Activated CD4-positive, alpha-beta memory T cell treated with anti-CD3 and anti-CD28 coated beads for 36 hours (primary cell): ENCODE measurements around the gene PRSS22. TPM values are rescaled to one million over a fixed set of nuclear protein-coding genes. Genes with fewer than 3 reads are reported as not detected.
A peak's percentile ranks its signal among the peaks of the same experiment; 100 is the strongest.

Source experiments
- CTCF ChIA-PET: fragments of 350-600 bp; sonication (Branson Sonifier 250); formaldehyde crosslinking; loops from one replicate; lab custom pipeline; 2021; ENCODE audit warnings: antibody characterized with exemption, inconsistent platforms; lab: Charles Lee
- POLR2A ChIA-PET: fragments of 350-600 bp; sonication (Branson Sonifier 250); formaldehyde crosslinking; loops from one replicate; lab custom pipeline; 2021; ENCODE audit warnings: antibody characterized with exemption; lab: Charles Lee
- DNase-seq: peaks from one replicate; pipeline ENCODE4 v3.0.0-alpha.2; 2020
- H3K27ac Mint-ChIP-seq: one replicate; pipeline ENCODE4 v1.8.0; 2021; ENCODE audit warnings: mixed read lengths
- H3K27me3 Mint-ChIP-seq: one replicate; pipeline ENCODE4 v1.8.0; 2021; ENCODE audit warnings: mixed read lengths
- H3K36me3 Mint-ChIP-seq: one replicate; pipeline ENCODE4 v1.8.0; 2021; ENCODE audit warnings: mixed read lengths
- H3K4me1 Mint-ChIP-seq: one replicate; pipeline ENCODE4 v1.8.0; 2021; ENCODE audit warnings: low read depth, mixed read lengths
- H3K4me3 Mint-ChIP-seq: one replicate; pipeline ENCODE4 v1.8.0; 2021; ENCODE audit warnings: mild to moderate bottlenecking, mixed read lengths
- H3K9me3 Mint-ChIP-seq: one replicate; pipeline ENCODE4 v1.8.0; 2021; ENCODE audit warnings: mixed read lengths
- intact Hi-C: fragments of 100-400 bp; cut with micrococcal nuclease; formaldehyde crosslinking; loops from one replicate; pipeline ENCODE4 v1.15.1; 2023
- total RNA-seq, 2 experiments: library from RNA; stranded (reverse); gene quantifications; one replicate each; pipeline ENCODE4 v1.2.3, GENCODE V29; 2021

The PRSS22 gene
- total RNA-seq, 2 experiments from 2014 or later: 0.24 to 0.38 TPM

GRCh38 chr16:2817340-2818271, 40.4 kb downstream of the PRSS22 start:
- no peak overlapping the region for H3K27ac Mint-ChIP-seq
- POLR2A ChIA-PET: no interaction called here
- H3K4me1 Mint-ChIP-seq: no peaks in the 10 kb centered on the region
- H3K27me3 Mint-ChIP-seq: no peaks in the 10 kb centered on the region
- peak overlapping the region; percentile 50 for H3K4me3 Mint-ChIP-seq
- CTCF ChIA-PET: interaction anchor here (1.7 kb wide), 1 partner anchor 109 kb away, joined by 3 read pairs; no protein-coding TSS in a partner anchor
- DNase-seq: no peak
- intact Hi-C loops: no loop called here
- H3K36me3 Mint-ChIP-seq: no peaks in the 10 kb centered on the region
- no peaks in the 10 kb centered on the region for H3K9me3 Mint-ChIP-seq

GRCh38 chr16:2816751-2817339, 41.1 kb downstream of the PRSS22 start, which contains the start of gene PRSS21:
PRSS21 (plus strand) TSS chr16:2817237; CDS start chr16:2817269, 32 bp downstream.
- Mint-ChIP-seq H3K4me3 (peak within 1 kb of the TSS; percentile 50), H3K4me1 (no peaks in the 10 kb centered on the region), H3K27ac (no peak within 1 kb of the TSS), H3K36me3 (no peaks in the 10 kb centered on the region), H3K27me3 (peaks cover 2% of the 10 kb centered on the region), H3K9me3 (no peaks in the 10 kb centered on the region)
- ChIA-PET POLR2A (interaction anchor here (0.6 kb wide), 1 partner anchor 26 kb away, joined by 3 read pairs; no protein-coding TSS in a partner anchor), CTCF (interaction anchor here (1.7 kb wide), 1 partner anchor 110 kb away, joined by 3 read pairs; no protein-coding TSS in a partner anchor)
- DNase-seq: peak; percentile 40
- intact Hi-C loops: no loop called here

- CTCF ChIA-PET: no interaction called here
- POLR2A ChIA-PET: no interaction called here
- intact Hi-C loops: no loop called here
Observed at GRCh38 chr16:2815299-2815771, 42.6 kb downstream of the PRSS22 start.

DNA sequence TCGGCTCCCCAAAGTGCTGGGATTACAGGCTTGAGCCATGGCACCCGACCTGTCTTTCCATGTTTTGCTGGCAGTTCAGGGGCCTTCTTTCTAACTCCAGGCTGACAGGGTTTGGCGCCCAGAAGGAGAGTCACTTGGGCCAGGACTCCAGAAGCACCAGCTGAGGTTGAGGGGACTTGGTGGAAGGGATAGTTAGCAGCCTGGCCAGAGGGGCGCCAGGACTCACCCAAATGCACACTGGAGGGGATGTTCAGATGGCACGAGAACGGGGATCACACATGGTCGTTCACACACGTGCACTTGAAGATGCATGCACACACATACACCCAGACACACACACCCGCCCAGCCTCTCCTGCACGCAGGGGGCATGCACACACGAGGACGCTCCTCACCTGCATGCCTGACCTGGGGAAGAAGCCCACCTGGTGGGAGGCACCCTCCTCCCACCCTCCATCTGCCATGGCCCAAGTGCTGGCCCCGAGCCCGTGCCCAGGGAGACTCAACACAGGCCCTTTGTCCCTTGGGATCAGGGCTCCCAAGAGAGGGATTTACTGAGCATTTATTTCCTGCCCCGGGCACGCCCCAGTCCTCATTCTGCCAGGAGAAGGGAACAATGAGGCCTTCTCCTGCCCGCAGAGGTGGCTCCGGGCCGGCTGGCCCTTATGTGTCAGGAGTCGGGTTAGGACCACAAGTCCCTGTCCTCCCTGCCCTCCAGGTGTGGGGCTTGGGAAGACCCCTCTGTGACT, 43.2 kb downstream of the PRSS22 start:
- ChIA-PET POLR2A (no interaction called here), CTCF (no interaction called here)
- no peaks in the 10 kb centered on the region for H3K36me3 Mint-ChIP-seq
- H3K27me3 Mint-ChIP-seq: peaks cover 5% of the 10 kb centered on the region
- intact Hi-C loops: no loop called here
- no peak overlapping the region for H3K27ac Mint-ChIP-seq
- H3K9me3 Mint-ChIP-seq: no peaks in the 10 kb centered on the region
- H3K4me1 Mint-ChIP-seq: no peaks in the 10 kb centered on the region
- H3K4me3 Mint-ChIP-seq: no peak overlapping the region
- no peak for DNase-seq

More at GRCh38 chr16:2815299-2815771, 42.6 kb downstream of the PRSS22 start:
- H3K27me3 Mint-ChIP-seq: peaks cover 5% of the 10 kb centered on the region
- H3K9me3 Mint-ChIP-seq: no peaks in the 10 kb centered on the region
- H3K4me3 Mint-ChIP-seq: no peak overlapping the region
- no peaks in the 10 kb centered on the region for H3K4me1 Mint-ChIP-seq
- no peak for DNase-seq
- H3K36me3 Mint-ChIP-seq: no peaks in the 10 kb centered on the region
- no peak overlapping the region for H3K27ac Mint-ChIP-seq

DNA sequence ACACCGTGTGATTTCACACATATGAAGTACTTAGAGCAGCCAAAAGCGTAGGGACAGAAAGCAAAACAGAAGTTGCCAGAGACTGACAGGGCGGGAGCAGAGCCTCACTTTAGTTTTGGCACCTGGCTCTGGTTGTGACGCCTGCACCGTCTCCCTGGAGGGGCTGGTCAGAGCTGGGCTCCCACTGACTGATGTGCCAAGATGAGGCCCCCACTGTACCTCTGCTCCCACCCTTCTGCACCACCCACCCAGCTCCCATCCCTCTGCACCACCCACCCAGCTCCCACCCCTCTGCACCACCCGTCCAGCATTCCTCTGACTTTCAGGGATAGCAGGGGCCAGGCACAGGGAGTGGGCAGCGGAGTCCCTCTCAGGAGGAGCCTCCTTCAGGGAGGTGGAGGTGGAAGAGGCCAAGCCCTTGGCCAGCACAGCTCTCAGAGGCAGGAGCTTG, 44.2 kb downstream of the PRSS22 start:
- no peaks in the 10 kb centered on the region for H3K4me1 Mint-ChIP-seq
- H3K27ac Mint-ChIP-seq: no peak overlapping the region
- ChIA-PET POLR2A (no interaction called here), CTCF (no interaction called here)
- intact Hi-C loops: no loop called here
- no peak for DNase-seq
- H3K4me3 Mint-ChIP-seq: no peak overlapping the region
- H3K36me3 Mint-ChIP-seq: no peaks in the 10 kb centered on the region
- H3K9me3 Mint-ChIP-seq: no peaks in the 10 kb centered on the region
- H3K27me3 Mint-ChIP-seq: peaks cover 5% of the 10 kb centered on the region

DNA sequence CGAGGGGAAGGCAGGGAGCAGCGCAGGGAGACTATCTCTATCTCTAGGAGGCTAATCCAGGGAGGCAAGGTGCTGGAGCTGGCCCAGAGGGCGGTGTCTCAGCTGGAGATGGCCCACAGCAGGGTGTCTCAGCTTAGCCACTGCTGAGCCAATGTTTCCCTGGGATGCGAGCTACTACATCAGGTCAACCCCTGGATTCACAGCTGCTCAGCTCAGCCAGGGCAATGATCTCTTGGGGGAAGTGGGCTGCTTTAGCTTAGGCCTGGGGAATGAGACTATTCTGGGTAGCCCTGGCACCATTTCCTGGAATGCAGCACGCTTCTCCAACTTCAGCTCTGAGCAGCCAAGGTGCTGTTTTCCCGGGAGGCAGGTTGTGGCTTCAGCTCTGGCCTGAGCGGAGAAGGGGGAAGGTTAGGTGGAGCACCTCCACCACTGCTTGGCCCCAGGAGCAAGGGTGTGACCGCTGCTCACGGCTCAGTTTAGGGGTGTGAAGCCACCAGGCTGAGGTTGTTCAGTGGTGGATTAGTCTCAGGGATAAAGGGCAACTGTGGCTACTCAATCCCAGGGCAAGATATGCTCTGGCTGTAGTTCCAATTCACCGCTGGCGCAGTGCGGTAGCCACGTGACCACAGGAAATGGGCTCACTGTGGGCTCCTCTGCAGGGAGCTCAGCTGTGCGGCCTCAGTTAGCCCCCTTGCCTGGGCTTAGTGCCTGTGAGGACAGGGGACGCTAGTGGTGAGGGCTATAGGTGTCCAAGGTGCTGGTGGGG, 46.1 kb downstream of the PRSS22 start:
- intact Hi-C loops: no loop called here
- no peak overlapping the region for H3K4me3 Mint-ChIP-seq
- H3K27me3 Mint-ChIP-seq: peaks cover 14% of the 10 kb centered on the region
- no peak overlapping the region for H3K27ac Mint-ChIP-seq
- ChIA-PET POLR2A (no interaction called here), CTCF (no interaction called here)
- H3K4me1 Mint-ChIP-seq: no peaks in the 10 kb centered on the region
- H3K9me3 Mint-ChIP-seq: no peaks in the 10 kb centered on the region
- H3K36me3 Mint-ChIP-seq: no peaks in the 10 kb centered on the region
- no peak for DNase-seq

DNA sequence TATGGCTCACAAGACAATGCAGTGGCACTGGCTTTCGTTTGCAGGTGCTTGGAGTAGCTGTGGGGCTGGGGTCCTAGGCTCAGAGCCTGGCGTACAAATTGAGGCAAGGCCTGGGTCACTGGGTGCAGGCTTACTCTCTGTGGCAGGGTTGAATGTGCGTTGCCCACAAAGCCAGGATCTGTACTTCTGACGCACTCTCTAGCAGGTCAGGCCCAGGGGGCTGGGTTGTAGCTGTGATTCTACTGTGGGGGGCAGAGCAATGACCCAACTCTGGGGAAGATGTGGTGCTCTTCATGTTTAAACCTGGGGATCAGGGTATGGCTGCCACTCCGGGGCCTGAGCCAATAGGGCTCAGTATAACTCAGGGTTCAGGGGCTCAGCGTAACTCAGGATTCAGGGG, 47.3 kb downstream of the PRSS22 start:
- H3K27ac Mint-ChIP-seq: no peak overlapping the region
- H3K4me1 Mint-ChIP-seq: no peaks in the 10 kb centered on the region
- ChIA-PET POLR2A (no interaction called here), CTCF (no interaction called here)
- no peaks in the 10 kb centered on the region for H3K36me3 Mint-ChIP-seq
- DNase-seq: no peak
- peaks cover 18% of the 10 kb centered on the region for H3K27me3 Mint-ChIP-seq
- intact Hi-C loops: no loop called here
- no peaks in the 10 kb centered on the region for H3K9me3 Mint-ChIP-seq
- H3K4me3 Mint-ChIP-seq: no peak overlapping the region

DNA sequence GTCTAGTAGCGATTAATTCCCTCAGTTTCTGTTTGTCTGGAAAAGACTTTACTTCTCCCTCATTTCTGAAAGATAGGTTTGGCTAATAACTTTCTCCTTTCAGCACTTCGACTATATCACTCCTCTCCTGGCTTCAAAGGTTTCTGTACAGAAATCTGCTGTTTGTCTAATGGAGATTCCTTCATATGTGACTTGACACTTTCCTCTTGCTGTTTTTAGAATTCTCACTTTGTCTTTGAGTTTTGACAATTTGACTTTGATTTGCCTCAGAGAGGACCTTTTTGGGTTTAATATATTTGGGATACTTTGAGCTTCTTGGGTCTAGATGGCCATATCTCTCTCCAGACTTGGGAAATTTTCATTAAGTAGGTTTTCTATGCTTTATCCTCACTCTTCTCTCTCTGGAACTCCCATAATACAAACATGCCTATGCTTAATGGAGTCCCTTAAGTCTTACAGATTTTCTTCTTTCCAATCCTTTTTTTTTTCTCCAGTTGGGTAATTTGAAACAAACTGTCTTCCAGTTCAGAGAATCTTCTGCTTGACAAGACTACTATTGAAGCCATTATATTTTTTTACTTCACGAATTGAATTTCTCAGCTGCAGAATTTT, 48.7 kb downstream of the PRSS22 start:
- H3K36me3 Mint-ChIP-seq: no peaks in the 10 kb centered on the region
- CTCF ChIA-PET: no interaction called here
- no peak for DNase-seq

GRCh38 chr16:2808181-2808580, 49.8 kb downstream of the PRSS22 start:
- no peak for DNase-seq
- H3K36me3 Mint-ChIP-seq: no peaks in the 10 kb centered on the region
- H3K4me1 Mint-ChIP-seq: no peaks in the 10 kb centered on the region
- peaks cover 13% of the 10 kb centered on the region for H3K9me3 Mint-ChIP-seq
- H3K27ac Mint-ChIP-seq: no peak overlapping the region
- H3K4me3 Mint-ChIP-seq: no peak overlapping the region
- ChIA-PET POLR2A (interaction anchor here (0.6 to 0.7 kb wide), 2 partner anchors 56 to 74 kb away, joined by 3 to 5 read pairs; no protein-coding TSS in a partner anchor), CTCF (no interaction called here)
- peaks cover 24% of the 10 kb centered on the region for H3K27me3 Mint-ChIP-seq
- intact Hi-C loops: no loop called here

More for the DNA sequence above, 48.7 kb downstream of the PRSS22 start:
- POLR2A ChIA-PET: no interaction called here
- Mint-ChIP-seq H3K4me3 (no peak overlapping the region), H3K27ac (no peak overlapping the region), H3K9me3 (peaks cover 5% of the 10 kb centered on the region), H3K4me1 (no peaks in the 10 kb centered on the region), H3K27me3 (peaks cover 24% of the 10 kb centered on the region)
- intact Hi-C loops: no loop called here

GRCh38 chr16:2806286-2806685, 51.7 kb downstream of the PRSS22 start:
- no peak for DNase-seq
- intact Hi-C loops: no loop called here
- ChIA-PET CTCF (no interaction called here), POLR2A (no interaction called here)
- no peak overlapping the region for H3K27ac Mint-ChIP-seq
- H3K9me3 Mint-ChIP-seq: peaks cover 13% of the 10 kb centered on the region
- H3K36me3 Mint-ChIP-seq: no peaks in the 10 kb centered on the region
- no peak overlapping the region for H3K4me3 Mint-ChIP-seq
- peaks cover 20% of the 10 kb centered on the region for H3K27me3 Mint-ChIP-seq
- H3K4me1 Mint-ChIP-seq: no peaks in the 10 kb centered on the region

- H3K27ac Mint-ChIP-seq: no peak overlapping the region
- ChIA-PET POLR2A (no interaction called here), CTCF (no interaction called here)
- peaks cover 13% of the 10 kb centered on the region for H3K9me3 Mint-ChIP-seq
- H3K36me3 Mint-ChIP-seq: no peaks in the 10 kb centered on the region
- no peaks in the 10 kb centered on the region for H3K4me1 Mint-ChIP-seq
- no peak for DNase-seq
- no peak overlapping the region for H3K4me3 Mint-ChIP-seq
- intact Hi-C loops: no loop called here
- H3K27me3 Mint-ChIP-seq: peaks cover 19% of the 10 kb centered on the region
Observed at GRCh38 chr16:2804728-2805127, 53.2 kb downstream of the PRSS22 start.
